BE2C (cell line): ENCODE results near the gene IGHMBP2.

Experiments used
- DNase-seq: peaks from one replicate; pipeline ENCODE4 v3.0.0-alpha.2; 2020
- H3K27me3 ChIP-seq: fragments of 250-450 bp; sonication (Bioruptor Pico); 2 replicates; pipeline ENCODE4 v1.5.1; 2020; ENCODE audit warnings: mild to moderate bottlenecking
- H3K36me3 ChIP-seq: fragments of 250-450 bp; sonication (Bioruptor Pico); 2 replicates; pipeline ENCODE4 v1.5.1; 2020; ENCODE audit warnings: mild to moderate bottlenecking
- H3K4me1 ChIP-seq: fragments of 250-450 bp; sonication (Bioruptor Pico); 2 replicates; pipeline ENCODE4 v1.5.1; 2020
- H3K4me3 ChIP-seq: 2 replicates; pipeline ENCODE4 v1.5.1; 2011; ENCODE audit warnings: low read depth, low read length
- H3K9me3 ChIP-seq: fragments of 250-450 bp; sonication (Bioruptor Pico); 2 replicates; pipeline ENCODE4 v1.5.1; 2020
- CTCF ChIP-seq: IDR thresholded peaks from 2 replicates; pipeline ENCODE4 v1.5.1; 2012; ENCODE audit warnings: mild to moderate bottlenecking, low read depth, low read length

The IGHMBP2 gene

GRCh38 chr11:68916439-68916838 lies 12.7 kb downstream of the IGHMBP2 start:
- Histone ChIP-seq H3K4me1 (no peaks in the 10 kb centered on the region), H3K36me3 (peaks cover 66% of the 10 kb centered on the region), H3K4me3 (no peak overlapping the region), H3K9me3 (no peaks in the 10 kb centered on the region), H3K27me3 (no peaks in the 10 kb centered on the region)
- TF ChIP-seq CTCF, result no peak
- DNase-seq, result no peak

- DNase-seq, result no peak
- H3K4me1 ChIP-seq, result no peaks in the 10 kb centered on the region
- no peak for TF ChIP-seq CTCF
- no peaks in the 10 kb centered on the region for H3K27me3 ChIP-seq
- no peak overlapping the region for H3K4me3 ChIP-seq
- peaks cover 81% of the 10 kb centered on the region for H3K36me3 ChIP-seq
- peaks cover 3% of the 10 kb centered on the region; the same call in 1 of the 2 replicates for H3K9me3 ChIP-seq
These were observed 19.9 kb downstream of the IGHMBP2 start for GRCh38 chr11:68923614-68924013.

- no peak for DNase-seq
These were observed 20.6 kb downstream of the IGHMBP2 start for GRCh38 chr11:68924073-68924925.

DNA sequence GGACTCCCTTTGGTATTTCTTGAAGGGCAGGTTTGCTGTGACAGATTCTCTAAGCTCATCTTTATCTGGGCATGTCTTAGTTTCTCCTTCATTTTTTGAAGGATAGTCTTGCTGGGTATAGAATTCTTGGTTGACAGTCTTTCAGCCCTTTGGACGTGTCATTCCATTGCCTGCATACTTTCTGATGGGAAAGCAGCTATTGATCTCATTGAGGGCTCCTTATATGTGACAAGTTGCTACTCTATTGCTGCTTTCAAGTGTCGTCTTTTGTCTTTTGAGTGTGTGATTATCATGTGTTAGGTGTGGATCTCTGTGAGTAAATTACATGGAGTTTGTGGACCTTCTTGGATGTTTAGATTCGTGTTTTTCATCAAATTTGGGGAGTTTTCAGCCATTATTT lies 21.9 kb downstream of the IGHMBP2 start:
- no peaks in the 10 kb centered on the region for H3K4me1 ChIP-seq
- peaks cover 82% of the 10 kb centered on the region for H3K36me3 ChIP-seq

More at GRCh38 chr11:68924073-68924925, 20.6 kb downstream of the IGHMBP2 start:
- TF ChIP-seq CTCF, result no peak
- H3K4me1 ChIP-seq, result no peaks in the 10 kb centered on the region
- H3K9me3 ChIP-seq, result peaks cover 3% of the 10 kb centered on the region; the same call in 1 of the 2 replicates
- no peaks in the 10 kb centered on the region for H3K27me3 ChIP-seq
- no peak overlapping the region for H3K4me3 ChIP-seq
- H3K36me3 ChIP-seq, result peaks cover 86% of the 10 kb centered on the region

DNA sequence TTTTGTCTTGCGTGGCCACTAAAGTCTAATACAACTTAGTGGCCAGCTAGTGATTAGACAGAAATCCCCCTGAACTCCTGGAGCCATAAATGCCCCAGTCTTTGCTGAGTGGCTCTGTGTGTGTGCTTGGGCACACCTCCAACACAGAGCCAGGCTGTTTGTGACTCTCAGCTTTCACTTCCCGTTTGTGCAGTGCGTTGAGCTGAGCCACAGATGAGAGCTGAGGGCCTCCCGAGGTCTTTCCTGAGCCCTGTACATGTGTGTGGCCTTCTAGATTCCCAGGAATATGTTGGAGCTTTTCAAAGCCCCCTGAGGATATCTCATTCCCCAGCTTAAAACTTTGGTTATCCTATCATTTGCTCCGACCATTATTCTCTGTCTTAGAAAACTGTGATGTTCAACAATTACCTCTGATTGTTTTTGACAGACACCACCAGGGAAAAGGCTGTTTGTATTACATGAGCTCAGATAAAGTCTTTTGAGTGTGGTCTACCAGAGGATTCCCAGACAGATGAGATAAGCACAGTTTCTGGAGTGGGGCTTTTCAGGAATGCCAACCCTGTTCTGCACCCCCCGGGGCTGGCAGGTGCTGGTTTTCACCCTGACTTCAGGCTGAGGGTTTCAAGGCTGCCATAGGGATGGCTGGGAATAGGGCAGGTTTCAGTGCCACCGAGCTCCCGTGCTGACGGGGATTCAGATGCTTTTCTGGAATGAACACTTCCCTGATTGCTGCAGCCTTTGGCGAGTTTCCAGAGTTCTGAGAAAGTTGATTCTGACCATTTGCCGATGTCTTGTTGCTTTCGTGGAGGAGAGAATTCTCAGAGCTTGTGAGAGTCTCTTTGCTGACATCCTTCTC lies 23.8 kb downstream of the IGHMBP2 start:
- H3K4me3 ChIP-seq, result no peak overlapping the region
- TF ChIP-seq CTCF, result no peak
- H3K36me3 ChIP-seq, result peaks cover 72% of the 10 kb centered on the region
- H3K27me3 ChIP-seq, result no peaks in the 10 kb centered on the region
- peaks cover 3% of the 10 kb centered on the region; the same call in 1 of the 2 replicates for H3K9me3 ChIP-seq
- H3K4me1 ChIP-seq, result no peaks in the 10 kb centered on the region
- DNase-seq, result no peak

More for the DNA sequence above, 21.9 kb downstream of the IGHMBP2 start:
- DNase-seq, result no peak
- no peak overlapping the region for H3K4me3 ChIP-seq
- TF ChIP-seq CTCF, result no peak
- peaks cover 3% of the 10 kb centered on the region; the same call in 1 of the 2 replicates for H3K9me3 ChIP-seq
- H3K27me3 ChIP-seq, result no peaks in the 10 kb centered on the region
